Endothelial cell of coronary artery (primary cell): ENCODE measurements around the gene BBIP1. TPM values are rescaled to one million over a fixed set of nuclear protein-coding genes. Genes with fewer than 3 reads are reported as not detected.

Experiments
- total RNA-seq: library from RNA; depleted of rRNA; stranded (reverse); fragments of >200 nt; gene quantifications from 2 replicates; pipeline ENCODE4 v1.2.3, GENCODE V29; 2014

BBIP1 gene
- total RNA-seq: 20.4 and 25.8 TPM in 2 replicates

GRCh38 chr10:110918643-110919348 is at the start of gene BBIP1:
Gene BBIP1 (minus strand): TSS chr10:110919180. CDS start chr10:110918157, 1,023 bp downstream.

GRCh38 chr10:110919349-110919931 is 460 bp upstream of the BBIP1 start, which contains the start of gene SHOC2:
Gene SHOC2 (plus strand): TSS chr10:110919604. CDS start chr10:110964359, 44,755 bp downstream.

DNA sequence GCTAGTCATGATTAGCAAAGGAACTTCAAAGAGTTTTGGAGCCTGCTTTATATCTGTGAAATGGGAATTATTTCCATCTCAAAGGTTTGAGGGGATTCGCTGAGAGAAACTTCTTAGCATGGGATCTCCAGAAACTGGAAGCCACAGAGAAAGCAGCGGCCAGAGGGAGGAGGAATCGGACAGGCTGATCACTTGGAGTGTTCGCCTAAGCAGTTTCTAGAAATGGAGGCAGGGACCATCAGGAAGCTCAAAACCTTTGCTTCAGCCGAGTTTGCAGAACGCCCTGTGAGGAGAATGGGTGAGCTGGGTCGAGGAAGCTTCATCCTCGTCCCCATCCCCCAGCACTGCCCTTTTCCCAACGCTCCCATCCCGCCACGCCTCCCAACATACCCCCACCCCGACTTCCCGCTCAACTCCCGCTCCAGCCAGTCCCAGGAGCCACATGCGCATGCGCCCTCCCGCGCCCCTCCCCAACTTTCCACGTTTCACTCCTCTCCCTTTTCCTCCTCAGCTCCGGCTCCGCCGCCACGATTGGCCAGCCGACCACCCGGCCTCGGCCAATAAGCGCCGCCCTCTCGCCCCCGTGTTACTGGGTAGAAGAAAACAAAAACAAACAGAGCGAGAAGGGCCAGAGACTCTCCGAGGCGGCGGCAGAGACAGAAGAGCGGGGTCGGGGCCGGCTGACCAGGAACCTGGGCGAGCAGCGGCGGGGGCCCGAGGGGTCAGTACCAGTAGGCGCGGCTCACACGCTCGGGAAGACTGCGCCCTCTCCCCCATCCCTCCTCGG is 47.5 kb downstream of the BBIP1 start, which contains the start of gene PDCD4:
PDCD4 (plus strand) TSS at position 631 of the 787 bp plus-strand sequence. CDS start 4,100 bp downstream, outside the sequence.

Other genes starting within 250 kb of the BBIP1 start
- gene PDCD4, start 47.3 kb downstream of the BBIP1 start, total RNA-seq: 48.5 and 78.6 TPM in 2 replicates
- gene SHOC2, start 424 bp upstream of the BBIP1 start, total RNA-seq: 38.1 and 45.3 TPM in 2 replicates
- 0.09 and 0.18 TPM in 2 replicates for gene ADRA2A, start 157.8 kb upstream of the BBIP1 start, total RNA-seq